ENCODE results near the gene ABCA3. TPM values are rescaled to one million over a fixed set of nuclear protein-coding genes. Genes with fewer than 3 reads are reported as not detected.

Gene ABCA3
- total RNA-seq, 4 donors from 2014 or later: 2.7 to 15.0 (median 10.9) TPM

DNA sequence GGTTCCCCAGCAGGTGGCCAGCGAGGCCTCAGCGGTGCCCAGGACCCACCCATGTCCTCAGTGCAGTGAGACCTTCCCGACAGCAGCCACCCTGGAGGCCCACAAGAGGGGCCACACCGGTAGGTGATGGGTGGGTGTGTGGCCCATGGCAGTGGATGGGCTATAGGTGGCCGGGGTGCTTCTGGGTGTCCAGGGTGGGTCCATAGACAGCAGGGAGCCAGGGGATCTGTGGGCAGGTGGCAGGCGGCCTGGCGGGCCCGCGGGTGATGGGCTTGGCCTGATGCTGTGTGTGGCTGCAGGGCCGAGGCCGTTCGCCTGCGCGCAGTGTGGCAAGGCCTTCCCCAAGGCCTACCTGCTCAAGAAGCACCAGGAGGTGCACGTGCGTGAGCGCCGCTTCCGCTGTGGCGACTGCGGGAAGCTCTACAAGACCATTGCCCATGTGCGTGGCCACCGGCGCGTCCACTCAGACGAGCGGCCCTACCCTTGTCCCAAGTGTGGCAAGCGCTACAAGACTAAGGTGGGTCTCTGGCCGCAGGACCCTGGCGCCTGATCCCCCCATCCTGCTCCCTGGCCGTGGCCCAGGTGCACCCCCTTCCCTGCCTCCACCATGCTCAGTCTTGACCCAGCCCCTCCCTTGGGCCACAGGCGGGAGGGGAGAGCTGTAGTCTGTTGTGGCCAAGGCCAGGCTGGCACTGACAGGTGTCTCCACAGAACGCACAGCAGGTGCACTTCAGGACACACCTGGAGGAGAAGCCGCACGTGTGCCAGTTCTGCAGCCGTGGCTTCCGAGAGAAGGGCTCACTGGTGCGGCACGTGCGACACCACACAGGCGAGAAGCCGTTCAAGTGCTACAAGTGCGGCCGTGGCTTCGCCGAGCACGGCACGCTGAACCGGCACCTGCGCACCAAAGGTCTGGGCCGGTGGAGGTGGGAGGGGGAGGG lies 106.4 kb downstream of the ABCA3 start:
- TF ChIP-seq, protein P1, sequence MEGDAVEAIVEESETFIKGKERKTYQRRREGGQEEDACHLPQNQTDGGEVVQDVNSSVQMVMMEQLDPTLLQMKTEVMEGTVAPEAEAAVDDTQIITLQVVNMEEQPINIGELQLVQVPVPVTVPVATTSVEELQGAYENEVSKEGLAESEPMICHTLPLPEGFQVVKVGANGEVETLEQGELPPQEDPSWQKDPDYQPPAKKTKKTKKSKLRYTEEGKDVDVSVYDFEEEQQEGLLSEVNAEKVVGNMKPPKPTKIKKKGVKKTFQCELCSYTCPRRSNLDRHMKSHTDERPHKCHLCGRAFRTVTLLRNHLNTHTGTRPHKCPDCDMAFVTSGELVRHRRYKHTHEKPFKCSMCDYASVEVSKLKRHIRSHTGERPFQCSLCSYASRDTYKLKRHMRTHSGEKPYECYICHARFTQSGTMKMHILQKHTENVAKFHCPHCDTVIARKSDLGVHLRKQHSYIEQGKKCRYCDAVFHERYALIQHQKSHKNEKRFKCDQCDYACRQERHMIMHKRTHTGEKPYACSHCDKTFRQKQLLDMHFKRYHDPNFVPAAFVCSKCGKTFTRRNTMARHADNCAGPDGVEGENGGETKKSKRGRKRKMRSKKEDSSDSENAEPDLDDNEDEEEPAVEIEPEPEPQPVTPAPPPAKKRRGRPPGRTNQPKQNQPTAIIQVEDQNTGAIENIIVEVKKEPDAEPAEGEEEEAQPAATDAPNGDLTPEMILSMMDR (IDR thresholded peaks at IDR 0.05 in 4 of 5, conservative IDR thresholded peaks at IDR 0.05 in 1 of 5): no peak
- no peak for TF ChIP-seq POLR2A (IDR thresholded peaks at IDR 0.05)
- no peaks in the 10 kb centered on the region for H3K9me3 ChIP-seq
- H3K27ac ChIP-seq: no peak overlapping the region
- ATAC-seq (no peak), DNase-seq (no peak)
- H3K4me1 ChIP-seq: peaks cover 13% of the 10 kb centered on the region in 2 donors
- peaks cover 0 to 66% of the 10 kb centered on the region in 2 donors for H3K36me3 ChIP-seq
- no peak overlapping the region for H3K4me3 ChIP-seq
- in situ Hi-C loops (cut with MboI; ENCODE audit: low sequenced_read_pairs in 4 of 4) (no loop called here), intact Hi-C loops (cut with DNase I; ENCODE audit: low total_unique reads) (no loop called here)
- peaks cover 10 to 18% (median 17%) of the 10 kb centered on the region in 3 donors for H3K27me3 ChIP-seq

DNA sequence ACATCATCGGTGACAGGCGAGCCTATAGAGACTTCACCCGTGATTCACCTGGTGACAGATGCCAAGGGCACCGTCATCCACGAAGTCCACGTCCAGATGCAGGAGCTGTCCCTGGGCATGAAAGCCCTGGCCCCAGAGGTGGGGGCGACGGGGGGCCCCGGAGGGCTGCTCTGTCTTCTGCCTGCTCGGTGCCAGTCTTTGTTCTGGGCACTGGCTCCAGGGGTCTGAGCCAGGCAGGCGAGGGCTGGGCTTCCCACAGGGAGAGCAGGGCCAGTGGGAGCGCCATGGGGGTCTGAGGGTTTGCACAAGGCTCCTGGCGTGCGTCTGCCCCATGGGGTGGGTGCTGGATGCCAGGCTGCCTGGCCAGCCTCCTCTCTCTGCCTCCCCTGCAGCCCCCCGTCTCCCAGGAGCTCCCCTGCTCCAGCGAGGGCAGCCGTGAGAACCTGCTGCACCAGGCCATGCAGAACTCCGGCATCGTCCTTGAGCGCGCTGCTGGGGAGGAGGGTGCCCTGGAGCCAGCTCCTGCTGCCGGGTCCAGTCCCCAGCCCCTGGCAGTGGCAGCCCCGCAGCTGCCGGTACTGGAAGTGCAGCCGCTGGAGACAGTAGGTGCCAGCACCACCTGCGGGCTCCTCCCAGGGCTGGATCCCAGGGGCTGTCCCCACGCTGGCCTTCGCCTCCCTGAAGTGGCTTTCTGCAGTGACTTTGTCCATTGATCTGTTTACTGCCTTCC lies 107.3 kb downstream of the ABCA3 start:
- Histone ChIP-seq H3K4me1 (peaks cover 13% of the 10 kb centered on the region in 2 donors), H3K27ac (no peak overlapping the region), H3K9me3 (no peaks in the 10 kb centered on the region), H3K36me3 (peaks cover 0 to 75% of the 10 kb centered on the region in 2 donors), H3K4me3 (no peak overlapping the region), H3K27me3 (peaks cover 10 to 18% (median 17%) of the 10 kb centered on the region in 3 donors)
- in situ Hi-C loops (cut with MboI; ENCODE audit: low sequenced_read_pairs in 4 of 4) (no loop called here), intact Hi-C loops (cut with DNase I; ENCODE audit: low total_unique reads) (no loop called here)
- TF ChIP-seq, protein P1 (IDR thresholded peaks at IDR 0.05 in 4 of 5, conservative IDR thresholded peaks at IDR 0.05 in 1 of 5): no peak
- TF ChIP-seq POLR2A (IDR thresholded peaks at IDR 0.05): no peak
- DNase-seq (no peak), ATAC-seq (no peak)

DNA sequence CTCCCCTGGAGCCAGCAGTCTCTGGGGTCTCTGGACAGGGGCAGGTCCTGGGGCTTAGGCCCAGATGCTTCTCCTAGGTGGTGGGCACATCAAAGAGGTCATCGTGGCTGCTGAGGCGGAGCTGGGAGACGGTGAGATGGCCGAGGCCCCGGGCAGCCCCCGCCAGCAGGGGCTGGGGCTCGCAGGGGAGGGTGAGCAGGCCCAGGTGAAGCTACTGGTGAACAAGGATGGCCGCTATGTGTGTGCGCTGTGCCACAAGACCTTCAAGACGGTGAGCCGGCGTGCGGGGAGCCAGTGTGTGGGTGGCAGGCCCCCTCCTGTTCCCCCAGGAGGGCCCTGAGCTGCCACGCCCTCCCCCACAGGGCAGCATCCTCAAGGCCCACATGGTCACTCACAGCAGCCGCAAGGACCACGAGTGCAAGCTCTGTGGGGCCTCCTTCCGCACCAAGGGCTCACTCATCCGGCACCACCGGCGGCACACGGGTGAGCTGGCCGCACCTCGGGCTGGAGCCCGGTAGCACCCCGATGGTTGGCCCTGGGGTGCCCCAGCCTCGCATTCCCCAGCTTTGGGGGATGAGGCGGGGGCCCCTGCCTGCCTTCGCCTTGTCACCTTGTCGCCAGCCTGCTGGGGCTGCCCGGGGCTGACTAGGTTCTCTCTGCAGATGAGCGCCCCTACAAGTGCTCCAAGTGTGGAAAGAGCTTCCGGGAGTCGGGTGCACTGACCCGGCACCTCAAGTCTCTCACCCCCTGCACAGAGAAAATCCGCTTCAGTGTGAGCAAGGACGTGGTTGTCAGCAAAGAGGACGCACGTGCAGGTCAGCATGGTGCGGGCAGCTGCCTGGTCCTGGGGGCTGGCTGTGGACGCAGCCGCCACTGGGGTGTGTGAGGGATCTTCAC lies 108.2 kb downstream of the ABCA3 start:
- Histone ChIP-seq H3K27me3 (peaks cover 10 to 16% (median 14%) of the 10 kb centered on the region in 3 donors), H3K36me3 (peaks cover 0 to 78% of the 10 kb centered on the region in 2 donors), H3K4me1 (peaks cover 13% of the 10 kb centered on the region in 2 donors), H3K9me3 (no peaks in the 10 kb centered on the region), H3K27ac (no peak overlapping the region), H3K4me3 (no peak overlapping the region)
- ATAC-seq (no peak), DNase-seq (no peak)
- in situ Hi-C loops (cut with MboI; ENCODE audit: low sequenced_read_pairs in 4 of 4): no loop called here
- intact Hi-C loops (cut with DNase I; ENCODE audit: low total_unique reads): no loop called here
- TF ChIP-seq, protein P1 (IDR thresholded peaks at IDR 0.05 in 4 of 5, conservative IDR thresholded peaks at IDR 0.05 in 1 of 5): no peak

All from gastrocnemius medialis (tissue), 4 donors.